Activated CD4-positive, alpha-beta T cell treated with anti-CD3 and anti-CD28 coated beads for 36 hours (primary cell): ENCODE measurements around the gene ENDOD1. TPM values are rescaled to one million over a fixed set of nuclear protein-coding genes. Genes with fewer than 3 reads are reported as not detected.

ENCODE experiments used
- ATAC-seq: fragments of 200-7000 bp; cut with Tn5 transposase; one replicate; pipeline ENCODE4 v1.10.0; 2021; ENCODE audit warnings: mild to moderate bottlenecking, moderate library complexity
- CTCF ChIA-PET: fragments of 350-600 bp; sonication (Branson Sonifier 250); formaldehyde crosslinking; loops from one replicate; lab custom pipeline; 2021; ENCODE audit warnings: antibody characterized with exemption; lab: Charles Lee
- POLR2A ChIA-PET: fragments of 350-600 bp; sonication (Branson Sonifier 250); formaldehyde crosslinking; loops from one replicate; lab custom pipeline; 2021; ENCODE audit warnings: antibody characterized with exemption, inconsistent platforms; lab: Charles Lee
- DNase-seq: peaks from one replicate; pipeline ENCODE4 v3.0.0-alpha.2; 2020
- H3K27ac Mint-ChIP-seq: one replicate; pipeline ENCODE4 v1.8.0; 2021; ENCODE audit warnings: mixed read lengths
- H3K27me3 Mint-ChIP-seq: one replicate; pipeline ENCODE4 v1.8.0; 2021; ENCODE audit warnings: mixed read lengths
- H3K36me3 Mint-ChIP-seq: one replicate; pipeline ENCODE4 v1.8.0; 2021; ENCODE audit warnings: low read depth, mixed read lengths
- H3K4me1 Mint-ChIP-seq: one replicate; pipeline ENCODE4 v1.8.0; 2021; ENCODE audit warnings: mixed read lengths
- H3K4me3 Mint-ChIP-seq: one replicate; pipeline ENCODE4 v1.8.0; 2021; ENCODE audit warnings: mild to moderate bottlenecking, moderate library complexity, mixed read lengths
- H3K9me3 Mint-ChIP-seq: one replicate; pipeline ENCODE4 v1.8.0; 2021; ENCODE audit warnings: low read depth, mixed read lengths
- intact Hi-C, 2 experiments: fragments of 100-400 bp; cut with DNase I in 1 of 2; cut with micrococcal nuclease in 1 of 2; formaldehyde crosslinking; loops; one replicate each; pipeline versions ENCODE4 v1.14.2 to v1.15.1; 2022 to 2024; cut with DNase I, micrococcal nuclease
- total RNA-seq, 2 experiments: library from RNA; stranded (reverse); gene quantifications; one replicate each; pipeline ENCODE4 v1.2.3, GENCODE V29; 2021

The ENDOD1 gene
- total RNA-seq, 2 experiments from 2014 or later: 11.1 to 13.1 TPM

DNA sequence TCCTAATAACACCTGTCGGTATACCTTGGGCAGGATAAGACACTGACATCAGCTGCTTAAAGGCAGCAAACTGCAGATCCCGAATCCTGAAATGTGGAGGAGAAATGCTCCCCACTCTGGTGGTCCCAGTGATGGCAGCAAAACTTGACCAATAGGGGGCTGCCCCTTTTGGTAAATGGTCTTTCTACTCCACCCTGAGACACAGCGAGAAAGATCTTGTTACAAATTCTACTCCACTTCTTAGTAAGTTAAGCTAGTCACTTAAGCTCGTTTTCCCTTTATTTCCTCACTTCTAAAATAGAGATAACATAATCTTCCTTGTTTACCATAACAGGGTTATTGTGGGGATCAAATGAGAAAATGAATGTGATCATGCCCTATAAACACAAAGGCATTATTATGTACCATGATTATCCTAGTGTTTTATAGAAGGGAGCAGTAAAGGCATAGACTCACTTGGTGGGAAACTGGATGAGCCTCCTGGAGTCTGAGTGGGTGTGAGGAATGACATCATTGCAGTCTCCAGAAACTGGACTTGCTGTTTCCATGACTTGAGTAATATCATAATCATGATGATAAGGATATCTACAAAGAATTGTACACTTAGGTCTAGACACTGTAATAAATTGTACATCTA lies 50.9 kb downstream of the ENDOD1 start:
- CTCF ChIA-PET: interaction anchor here (1.0 to 1.9 kb wide), 4 partner anchors 11 to 243 kb away, joined by 3 to 4 read pairs (median 4); no protein-coding TSS in a partner anchor

DNA sequence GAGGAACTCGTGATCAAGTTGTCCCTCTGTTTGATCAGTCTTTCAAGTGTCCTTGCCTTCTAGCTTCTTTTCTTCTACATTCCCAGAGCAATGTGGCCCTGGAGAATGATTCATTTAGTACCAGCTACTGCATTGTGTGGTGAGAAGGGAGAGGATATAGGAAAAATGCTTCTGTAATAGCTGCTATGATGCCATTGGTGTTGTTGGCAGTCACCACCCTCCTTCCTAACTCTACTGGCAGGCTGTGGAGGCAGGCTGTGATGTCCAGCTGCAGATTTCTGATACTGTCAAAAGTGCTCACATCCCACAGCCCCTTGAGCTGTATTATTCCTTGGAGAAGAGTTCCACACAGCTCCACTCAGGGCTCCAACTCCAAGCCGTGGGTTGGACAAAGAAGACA lies 52.8 kb downstream of the ENDOD1 start:
- Mint-ChIP-seq H3K36me3 (no peaks in the 10 kb centered on the region), H3K9me3 (no peaks in the 10 kb centered on the region), H3K4me1 (peaks cover 10% of the 10 kb centered on the region), H3K27me3 (peaks cover 20% of the 10 kb centered on the region), H3K27ac (no peak overlapping the region), H3K4me3 (no peak overlapping the region)
- DNase-seq (no peak), ATAC-seq (no peak)
- ChIA-PET CTCF (interaction anchor here (0.5 to 1.9 kb wide), 3 partner anchors 9 to 415 kb away, joined by 3 to 4 read pairs (median 3); no protein-coding TSS in a partner anchor), POLR2A (no interaction called here)
- intact Hi-C loops: no loop called here

More for the DNA sequence above, 50.9 kb downstream of the ENDOD1 start:
- intact Hi-C loops: no loop called here
- peaks cover 9% of the 10 kb centered on the region for H3K4me1 Mint-ChIP-seq
- H3K4me3 Mint-ChIP-seq: no peak overlapping the region
- H3K27me3 Mint-ChIP-seq: peaks cover 17% of the 10 kb centered on the region
- no peaks in the 10 kb centered on the region for H3K9me3 Mint-ChIP-seq
- no peak for DNase-seq
- no peaks in the 10 kb centered on the region for H3K36me3 Mint-ChIP-seq
- ATAC-seq: no peak
- no peak overlapping the region for H3K27ac Mint-ChIP-seq
- POLR2A ChIA-PET: no interaction called here

DNA sequence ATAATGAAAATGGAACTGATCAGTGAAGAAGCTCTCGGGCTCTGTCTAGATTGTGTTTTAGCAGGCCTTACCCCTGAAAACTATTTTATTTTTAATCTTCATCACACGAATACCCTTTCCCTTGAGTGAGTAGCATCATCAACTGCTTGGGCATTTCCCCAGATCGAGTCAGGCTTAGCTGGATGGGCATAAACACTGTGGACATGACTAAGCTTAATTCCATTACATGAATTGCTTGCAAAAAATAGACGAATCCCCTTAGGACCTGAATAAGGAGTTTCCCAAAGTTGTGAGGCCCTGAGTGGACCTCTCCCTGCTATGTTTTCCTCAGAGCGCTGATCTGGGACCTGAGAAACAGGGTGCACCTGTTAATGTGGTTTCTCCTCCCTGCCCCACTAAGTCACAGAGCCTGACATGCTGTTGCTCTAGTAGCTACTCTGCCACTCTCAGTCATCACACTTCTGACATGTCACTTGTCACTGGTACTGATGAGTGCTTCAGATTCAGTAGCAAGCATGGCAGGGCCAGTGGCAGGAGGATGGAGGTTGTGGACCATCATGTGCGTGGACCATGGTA lies 53.5 kb downstream of the ENDOD1 start:
- DNase-seq: no peak
- peaks cover 20% of the 10 kb centered on the region for H3K27me3 Mint-ChIP-seq
- no peak overlapping the region for H3K27ac Mint-ChIP-seq
- H3K4me1 Mint-ChIP-seq: peaks cover 14% of the 10 kb centered on the region
- H3K9me3 Mint-ChIP-seq: no peaks in the 10 kb centered on the region
- peak; percentile 21 for ATAC-seq
- H3K4me3 Mint-ChIP-seq: no peak overlapping the region
- ChIA-PET POLR2A (no interaction called here), CTCF (interaction anchor here (0.5 to 0.6 kb wide), 3 partner anchors 67 to 414 kb away, joined by 3 to 4 read pairs (median 3); no protein-coding TSS in a partner anchor)
- intact Hi-C loops: no loop called here
- H3K36me3 Mint-ChIP-seq: no peaks in the 10 kb centered on the region

DNA sequence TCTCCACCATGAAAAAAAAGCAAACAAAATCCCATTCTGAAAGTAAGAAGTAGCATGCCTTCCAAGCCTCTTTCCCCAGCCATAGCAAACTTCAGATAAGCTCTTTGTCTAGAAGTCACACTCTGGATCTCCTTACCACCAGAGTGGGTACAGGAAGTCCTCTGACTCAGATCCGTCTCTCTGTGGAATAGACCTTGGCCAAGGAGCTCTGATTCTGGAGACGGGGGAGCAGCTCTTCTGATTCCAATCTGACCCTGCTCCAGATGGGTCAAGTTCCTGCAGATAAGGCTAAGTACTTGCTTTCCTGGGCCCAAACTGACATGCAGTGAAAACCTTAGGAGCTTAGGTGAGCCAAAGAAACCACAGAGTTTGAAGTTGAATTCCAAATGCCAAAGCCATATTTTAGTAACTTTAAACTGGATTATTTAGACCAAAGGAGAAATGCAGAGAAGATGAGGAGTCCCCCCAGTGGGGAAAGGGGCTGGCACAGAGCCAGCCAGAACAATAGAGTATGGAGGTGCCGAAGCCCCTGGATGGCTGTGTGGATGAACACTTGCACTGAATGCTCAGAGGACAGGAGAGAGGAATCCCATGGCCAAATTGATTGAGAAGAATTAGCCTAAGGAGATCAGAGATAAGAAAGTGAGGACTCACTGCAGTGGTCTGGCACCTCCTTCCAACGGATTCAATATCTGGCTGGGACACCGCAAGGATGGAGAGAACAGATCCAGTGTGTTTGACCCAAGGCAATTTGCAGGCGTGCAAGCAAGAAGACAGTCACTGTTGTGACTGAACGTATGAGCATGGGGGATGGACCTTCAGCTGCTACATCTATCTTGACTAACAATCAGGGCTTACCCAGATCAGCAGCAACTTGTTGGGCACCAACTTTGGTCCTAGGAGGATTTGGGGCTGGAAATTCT lies 54.9 kb downstream of the ENDOD1 start:
- CTCF ChIA-PET: interaction anchor here (1.0 to 1.5 kb wide), 2 partner anchors 13 to 227 kb away, joined by 3 read pairs; no protein-coding TSS in a partner anchor
- no peaks in the 10 kb centered on the region for H3K36me3 Mint-ChIP-seq
- no peak overlapping the region for H3K4me3 Mint-ChIP-seq
- DNase-seq (no peak), ATAC-seq (no peak)
- H3K27ac Mint-ChIP-seq: no peak overlapping the region
- peaks cover 20% of the 10 kb centered on the region for H3K27me3 Mint-ChIP-seq
- no peaks in the 10 kb centered on the region for H3K9me3 Mint-ChIP-seq
- intact Hi-C loops: no loop called here
- POLR2A ChIA-PET: no interaction called here
- H3K4me1 Mint-ChIP-seq: peaks cover 12% of the 10 kb centered on the region

DNA sequence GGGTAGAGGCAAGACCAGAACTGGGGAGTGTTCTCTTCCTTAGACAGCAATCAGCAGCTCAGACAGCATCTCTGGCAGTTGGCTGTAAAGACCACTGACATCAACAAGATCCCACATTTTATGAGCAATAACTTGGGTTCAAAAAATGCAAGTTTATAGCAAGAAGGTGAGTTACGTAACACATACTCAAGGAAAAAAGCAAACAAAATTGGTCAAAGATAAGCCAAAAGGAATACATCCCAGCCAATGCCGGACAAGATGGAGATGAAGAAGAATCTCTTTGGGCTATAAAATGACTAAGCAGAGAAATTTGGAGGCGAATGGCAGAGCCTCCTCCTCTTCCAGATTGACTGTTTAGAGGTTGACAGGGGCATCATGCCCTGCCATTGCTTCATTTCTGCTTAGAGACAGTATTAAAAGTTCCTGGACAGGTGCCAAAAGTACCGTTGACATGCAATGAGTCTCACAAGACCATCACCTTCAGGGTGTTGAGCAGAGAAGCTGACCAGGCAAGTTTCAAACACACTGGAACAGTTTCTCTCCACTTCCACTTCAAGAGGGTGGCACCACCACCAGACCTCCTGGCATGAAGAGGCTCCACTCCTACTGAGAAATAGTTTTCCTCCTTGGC lies 55.9 kb downstream of the ENDOD1 start:
- no peak for DNase-seq
- intact Hi-C loops: no loop called here
- CTCF ChIA-PET: interaction anchor here (0.6 to 3.5 kb wide), 4 partner anchors 12 to 79 kb away, joined by 3 to 17 read pairs (median 5); partner anchors contain the start of gene SRSF8

DNA sequence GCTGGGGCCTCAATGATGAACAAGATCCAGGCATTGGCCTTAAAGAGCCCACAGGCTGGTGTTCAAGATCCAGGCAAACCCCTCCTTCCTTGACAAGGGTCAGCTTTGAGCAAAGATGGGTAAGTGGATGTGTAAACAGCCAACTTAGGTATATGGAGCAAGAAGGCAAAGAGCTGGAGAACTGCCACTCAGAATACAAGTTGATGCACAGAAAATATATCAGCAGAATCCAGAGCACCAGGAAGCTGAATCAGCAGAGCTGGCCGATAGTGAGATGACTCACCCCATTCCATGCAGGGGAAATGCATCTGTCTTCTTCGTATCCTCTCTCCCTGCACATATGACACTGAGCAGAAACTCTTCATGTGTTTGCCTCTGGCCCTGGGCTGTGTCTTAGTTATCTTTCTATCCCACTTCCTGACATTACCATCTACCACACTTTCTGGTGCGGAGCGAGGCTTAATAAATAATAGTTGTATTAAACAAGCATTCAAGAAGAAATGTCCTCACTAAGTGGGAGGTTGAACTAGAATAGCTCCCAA lies 57.8 kb downstream of the ENDOD1 start:
- ChIA-PET POLR2A (interaction anchor here (0.8 kb wide), 1 partner anchor 221 kb away, joined by 4 read pairs; no protein-coding TSS in a partner anchor), CTCF (interaction anchor here (0.8 to 3.5 kb wide), 10 partner anchors 10 to 558 kb away, joined by 3 to 17 read pairs (median 4); partner anchors contain the start of genes CWC15, KDM4D and SRSF8)
- intact Hi-C loops: no loop called here
- Mint-ChIP-seq H3K27ac (no peak overlapping the region), H3K9me3 (no peaks in the 10 kb centered on the region), H3K4me3 (no peak overlapping the region), H3K36me3 (no peaks in the 10 kb centered on the region), H3K4me1 (peaks cover 19% of the 10 kb centered on the region), H3K27me3 (peaks cover 17% of the 10 kb centered on the region)
- ATAC-seq: no peak
- peak; percentile 36 for DNase-seq

More for the DNA sequence above, 55.9 kb downstream of the ENDOD1 start:
- H3K27ac Mint-ChIP-seq: no peak overlapping the region
- H3K9me3 Mint-ChIP-seq: no peaks in the 10 kb centered on the region
- H3K4me1 Mint-ChIP-seq: peaks cover 12% of the 10 kb centered on the region
- POLR2A ChIA-PET: no interaction called here
- H3K36me3 Mint-ChIP-seq: no peaks in the 10 kb centered on the region
- no peak overlapping the region for H3K4me3 Mint-ChIP-seq
- peaks cover 20% of the 10 kb centered on the region for H3K27me3 Mint-ChIP-seq
- no peak for ATAC-seq

DNA sequence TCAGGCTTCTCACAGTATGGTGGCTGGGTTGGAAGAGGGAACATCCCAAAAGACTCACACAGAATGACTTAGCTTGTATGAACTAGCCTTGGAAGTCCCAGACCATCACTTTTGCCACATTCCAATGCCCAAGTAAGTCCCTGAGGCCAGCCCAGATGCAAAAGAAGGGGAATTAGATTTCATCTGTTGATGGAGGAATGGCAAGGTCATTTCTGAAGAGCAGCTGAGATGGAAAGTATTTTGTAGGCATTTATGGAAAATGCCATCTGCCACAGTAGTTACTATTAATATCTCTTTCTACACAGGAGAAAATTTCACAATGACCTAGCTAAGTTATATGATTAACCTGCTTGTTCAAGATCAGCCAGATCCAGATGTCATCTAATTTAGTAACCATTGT lies 58.8 kb downstream of the ENDOD1 start:
- peaks cover 16% of the 10 kb centered on the region for H3K27me3 Mint-ChIP-seq
- ATAC-seq: no peak
- intact Hi-C loops: no loop called here

DNA sequence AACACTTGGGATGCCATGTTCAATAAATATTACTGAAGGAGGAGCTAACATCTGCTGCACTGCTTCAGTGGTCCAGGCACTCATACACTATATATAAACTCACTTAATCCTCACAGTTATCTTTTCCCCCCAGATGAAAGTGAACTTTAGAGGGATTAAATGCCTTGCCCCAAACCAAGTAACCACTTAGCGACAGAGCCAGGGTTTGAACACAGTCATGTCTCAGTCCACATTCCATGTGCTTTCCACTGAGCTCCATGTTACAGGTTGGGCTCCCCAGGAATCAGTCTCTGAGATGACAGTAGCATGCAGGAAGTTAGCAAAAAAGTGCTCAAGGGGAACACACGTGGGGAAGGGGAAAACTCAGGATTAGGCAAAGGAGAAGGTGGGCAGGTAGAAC lies 59.3 kb downstream of the ENDOD1 start:
- H3K36me3 Mint-ChIP-seq: no peaks in the 10 kb centered on the region
- intact Hi-C loops: no loop called here

More for the DNA sequence above, 58.8 kb downstream of the ENDOD1 start:
- Mint-ChIP-seq H3K9me3 (no peaks in the 10 kb centered on the region), H3K27ac (no peak overlapping the region), H3K4me1 (peaks cover 28% of the 10 kb centered on the region), H3K4me3 (no peak overlapping the region), H3K36me3 (no peaks in the 10 kb centered on the region)
- CTCF ChIA-PET: interaction anchor here (1.0 to 3.5 kb wide), 8 partner anchors 10 to 616 kb away, joined by 3 to 17 read pairs (median 6); partner anchors contain the start of gene SRSF8
- no peak for DNase-seq
- POLR2A ChIA-PET: no interaction called here

DNA sequence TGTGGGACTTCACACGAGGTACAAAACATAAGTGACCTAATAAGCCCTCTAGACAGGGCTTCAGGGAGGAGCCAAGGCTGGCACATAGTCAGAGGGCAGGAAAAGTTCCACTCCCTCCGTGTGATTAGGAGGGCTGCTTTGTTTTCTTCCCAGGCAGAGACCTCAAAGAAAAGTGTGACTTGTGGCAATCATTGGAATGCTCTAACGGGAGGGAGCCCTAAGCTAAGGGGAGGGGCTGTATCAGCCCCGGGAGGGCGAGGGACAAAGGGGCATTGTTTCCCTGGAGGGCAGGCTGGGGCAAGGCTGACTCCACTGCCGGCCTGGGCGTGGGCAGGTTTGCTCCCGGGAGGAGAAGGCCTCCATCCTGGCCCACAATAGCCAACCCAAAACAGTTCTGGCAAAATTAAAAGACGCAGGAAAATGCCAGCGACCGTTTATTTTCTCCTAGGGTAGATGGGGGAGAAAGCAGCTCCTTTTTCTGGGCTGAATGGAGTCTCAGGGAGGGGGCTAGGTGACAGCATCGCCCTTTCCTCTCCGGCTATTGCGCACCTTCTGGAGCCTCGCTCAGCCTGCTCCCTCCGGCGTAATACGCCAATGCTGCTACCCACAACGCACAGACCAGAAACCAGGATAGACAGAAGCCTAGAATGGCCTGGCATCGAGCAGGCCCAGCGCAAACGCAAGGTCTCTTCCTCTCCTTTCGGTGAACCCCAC lies 60.2 kb downstream of the ENDOD1 start:
- peak overlapping the region; percentile 83 for H3K4me3 Mint-ChIP-seq
- intact Hi-C loops: loop anchor here (2.0 to 10.0 kb wide), 7 partner anchors 59 to 1277 kb away; partner anchors contain the start of genes CWC15 (in 1 of the 2) and KDM4D (in 1 of the 2)
- no peaks in the 10 kb centered on the region for H3K9me3 Mint-ChIP-seq
- peaks cover 4% of the 10 kb centered on the region for H3K27me3 Mint-ChIP-seq
- H3K27ac Mint-ChIP-seq: peak overlapping the region; percentile 87
- H3K36me3 Mint-ChIP-seq: no peaks in the 10 kb centered on the region
- peaks cover 36% of the 10 kb centered on the region for H3K4me1 Mint-ChIP-seq
- ChIA-PET POLR2A (interaction anchor here (0.6 kb wide), 1 partner anchor 653 kb away, joined by 3 read pairs; no protein-coding TSS in a partner anchor), CTCF (interaction anchor here (0.6 to 9.6 kb wide), 10 partner anchors 57 to 627 kb away, joined by 3 to 129 read pairs (median 4); partner anchors contain the start of gene SRSF8)
- ATAC-seq (no peak), DNase-seq (no peak)

More for the DNA sequence above, 59.3 kb downstream of the ENDOD1 start:
- Mint-ChIP-seq H3K27me3 (peaks cover 12% of the 10 kb centered on the region), H3K27ac (no peak overlapping the region), H3K4me1 (peaks cover 32% of the 10 kb centered on the region), H3K9me3 (no peaks in the 10 kb centered on the region), H3K4me3 (no peak overlapping the region)
- POLR2A ChIA-PET: no interaction called here
- ATAC-seq: no peak
- DNase-seq: no peak
- CTCF ChIA-PET: interaction anchor here (1.0 to 3.5 kb wide), 7 partner anchors 10 to 616 kb away, joined by 3 to 17 read pairs (median 6); partner anchors contain the start of gene SRSF8
